Activated B cell treated with CpG ODN at 0.5 μM for 24 hours (primary cell): ENCODE measurements around the gene PHPT1. TPM values are rescaled to one million over a fixed set of nuclear protein-coding genes. Genes with fewer than 3 reads are reported as not detected.

Experiments used
- ATAC-seq: fragments of 200-7000 bp; cut with Tn5 transposase; one replicate; pipeline ENCODE4 v1.10.0; 2021; ENCODE audit warnings: low read depth, mild to moderate bottlenecking, moderate library complexity
- CTCF ChIA-PET: fragments of 350-600 bp; sonication (Branson Sonifier 250); formaldehyde crosslinking; loops from one replicate; lab custom pipeline; 2021; ENCODE audit warnings: antibody characterized with exemption; lab: Charles Lee
- POLR2A ChIA-PET: fragments of 350-600 bp; sonication (Branson Sonifier 250); formaldehyde crosslinking; loops from one replicate; lab custom pipeline; 2021; ENCODE audit warnings: antibody characterized with exemption; lab: Charles Lee
- DNase-seq: peaks from one replicate; pipeline ENCODE4 v3.0.0; 2022
- H3K27ac Mint-ChIP-seq: one replicate; pipeline ENCODE4 v1.8.0; 2020; ENCODE audit warnings: mixed read lengths
- H3K27me3 Mint-ChIP-seq: one replicate; pipeline ENCODE4 v1.8.0; 2021; ENCODE audit warnings: mixed read lengths
- H3K36me3 Mint-ChIP-seq: one replicate; pipeline ENCODE4 v1.8.0; 2021; ENCODE audit warnings: low read depth, mixed read lengths
- H3K4me1 Mint-ChIP-seq: one replicate; pipeline ENCODE4 v1.8.0; 2021; ENCODE audit warnings: mixed read lengths
- H3K4me3 Mint-ChIP-seq: one replicate; pipeline ENCODE4 v1.8.0; 2020; ENCODE audit warnings: mild to moderate bottlenecking, mixed read lengths
- H3K9me3 Mint-ChIP-seq: one replicate; pipeline ENCODE4 v1.8.0; 2020; ENCODE audit warnings: mixed read lengths
- intact Hi-C: fragments of 100-400 bp; cut with micrococcal nuclease; formaldehyde crosslinking; loops from one replicate; pipeline ENCODE4 v1.15.1; 2024
- total RNA-seq: library from RNA; stranded (reverse); gene quantifications from 2 replicates; pipeline ENCODE4 v1.2.3, GENCODE V29; 2022
- TF ChIP-seq, protein P1 (sequence below): fragments of 200-600 bp; IDR thresholded peaks from one replicate; pipeline ENCODE4 v1.8.0; 2022; ENCODE audit warnings: antibody characterized with exemption, mild to moderate bottlenecking

The PHPT1 gene
- total RNA-seq, 1 donor from 2014 or later = 64.6 TPM

DNA sequence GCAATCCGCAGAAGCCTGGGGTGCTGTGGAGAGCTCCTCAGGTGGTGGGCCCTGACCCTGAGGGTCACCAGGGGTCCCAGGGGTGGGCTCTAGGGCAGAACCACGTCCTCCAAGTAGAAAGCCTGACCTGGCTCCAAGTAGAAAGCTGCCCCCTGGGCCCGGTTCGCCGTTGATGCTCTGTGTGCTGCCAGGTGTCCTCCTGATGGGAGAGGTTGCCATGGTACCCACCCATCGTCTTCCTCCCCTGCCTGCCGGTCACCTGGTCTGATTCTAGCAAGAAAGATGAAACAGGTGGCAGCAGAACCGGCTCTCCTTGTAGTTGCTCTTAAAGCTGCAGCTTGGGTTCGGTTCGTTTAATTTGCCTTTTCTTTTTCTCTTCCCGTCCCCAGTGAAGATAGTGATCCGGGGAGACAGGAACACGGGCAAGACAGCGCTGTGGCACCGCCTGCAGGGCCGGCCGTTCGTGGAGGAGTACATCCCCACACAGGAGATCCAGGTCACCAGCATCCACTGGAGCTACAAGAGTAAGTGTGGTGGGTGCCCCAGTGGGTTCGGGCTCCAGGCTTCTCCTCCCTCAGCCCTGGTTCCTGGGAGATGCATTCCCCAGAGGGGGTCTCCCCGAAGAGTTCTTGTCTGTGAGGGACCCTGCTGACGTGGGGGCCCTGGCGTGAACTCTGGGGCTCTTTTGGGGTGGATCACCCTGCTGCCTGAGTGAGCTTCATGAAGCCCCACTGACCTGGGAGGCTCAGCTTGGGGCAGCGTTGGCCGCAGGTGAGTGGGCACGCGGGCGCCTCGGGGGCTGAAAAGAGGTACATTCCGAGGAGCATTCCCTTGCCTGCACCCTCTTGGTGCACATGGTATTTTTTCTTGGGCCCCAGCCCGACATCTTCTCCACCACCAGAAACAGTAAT, 25.8 kb upstream of the PHPT1 start:
- H3K27me3 Mint-ChIP-seq = no peaks in the 10 kb centered on the region
- TF ChIP-seq, protein P1, sequence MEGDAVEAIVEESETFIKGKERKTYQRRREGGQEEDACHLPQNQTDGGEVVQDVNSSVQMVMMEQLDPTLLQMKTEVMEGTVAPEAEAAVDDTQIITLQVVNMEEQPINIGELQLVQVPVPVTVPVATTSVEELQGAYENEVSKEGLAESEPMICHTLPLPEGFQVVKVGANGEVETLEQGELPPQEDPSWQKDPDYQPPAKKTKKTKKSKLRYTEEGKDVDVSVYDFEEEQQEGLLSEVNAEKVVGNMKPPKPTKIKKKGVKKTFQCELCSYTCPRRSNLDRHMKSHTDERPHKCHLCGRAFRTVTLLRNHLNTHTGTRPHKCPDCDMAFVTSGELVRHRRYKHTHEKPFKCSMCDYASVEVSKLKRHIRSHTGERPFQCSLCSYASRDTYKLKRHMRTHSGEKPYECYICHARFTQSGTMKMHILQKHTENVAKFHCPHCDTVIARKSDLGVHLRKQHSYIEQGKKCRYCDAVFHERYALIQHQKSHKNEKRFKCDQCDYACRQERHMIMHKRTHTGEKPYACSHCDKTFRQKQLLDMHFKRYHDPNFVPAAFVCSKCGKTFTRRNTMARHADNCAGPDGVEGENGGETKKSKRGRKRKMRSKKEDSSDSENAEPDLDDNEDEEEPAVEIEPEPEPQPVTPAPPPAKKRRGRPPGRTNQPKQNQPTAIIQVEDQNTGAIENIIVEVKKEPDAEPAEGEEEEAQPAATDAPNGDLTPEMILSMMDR = no peak
- no peak overlapping the region for H3K27ac Mint-ChIP-seq
- H3K9me3 Mint-ChIP-seq = no peaks in the 10 kb centered on the region
- ChIA-PET POLR2A (interaction anchor here (0.9 kb wide), 1 partner anchor 102 kb away, joined by 4 read pairs; no protein-coding TSS in a partner anchor), CTCF (no interaction called here)
- intact Hi-C loops = no loop called here
- peaks cover 36% of the 10 kb centered on the region for H3K36me3 Mint-ChIP-seq
- H3K4me3 Mint-ChIP-seq = no peak overlapping the region
- ATAC-seq = no peak
- H3K4me1 Mint-ChIP-seq = peaks cover 6% of the 10 kb centered on the region
- DNase-seq = no peak

DNA sequence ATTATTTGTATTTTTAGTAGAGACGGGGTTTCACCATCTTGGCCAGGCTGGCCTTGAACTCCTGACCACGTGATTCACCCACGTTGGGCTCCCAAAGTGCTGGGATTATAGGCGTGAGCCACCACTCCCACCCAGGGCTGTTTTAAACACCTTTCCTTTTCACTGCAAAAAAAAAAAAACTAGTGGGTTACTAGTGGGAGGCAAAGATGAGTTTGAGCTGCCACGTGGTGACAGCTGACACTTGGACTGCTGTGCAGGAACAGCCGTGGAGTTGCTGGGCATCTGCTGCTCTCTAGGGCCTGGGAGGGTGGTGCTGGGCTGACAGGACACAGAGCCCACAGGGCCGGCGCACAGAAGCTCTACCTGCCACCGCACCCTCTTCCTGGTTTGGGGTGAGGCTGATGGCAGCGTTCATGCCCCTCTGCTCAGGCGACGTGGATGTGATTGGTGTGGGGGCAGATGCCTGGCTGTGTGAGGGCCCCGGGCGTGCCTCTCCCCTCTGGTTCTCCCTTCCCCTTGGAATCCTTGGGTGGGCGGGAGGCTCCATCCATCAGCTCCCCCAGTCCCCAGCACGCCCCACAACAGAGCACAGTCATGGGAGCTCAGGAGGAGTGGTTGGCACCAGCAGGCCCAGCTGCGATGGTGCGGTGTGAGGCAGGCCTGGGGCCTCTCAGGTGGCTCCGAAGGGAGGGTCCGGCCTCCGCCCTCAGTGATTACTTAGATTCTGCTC, 24.5 kb upstream of the PHPT1 start:
- no peak for ATAC-seq
- POLR2A ChIA-PET = no interaction called here
- intact Hi-C loops = no loop called here
- H3K9me3 Mint-ChIP-seq = no peaks in the 10 kb centered on the region
- CTCF ChIA-PET = no interaction called here
- DNase-seq = no peak
- TF ChIP-seq, protein P1 = no peak
- no peaks in the 10 kb centered on the region for H3K27me3 Mint-ChIP-seq
- H3K27ac Mint-ChIP-seq = no peak overlapping the region
- H3K4me3 Mint-ChIP-seq = no peak overlapping the region
- H3K36me3 Mint-ChIP-seq = peaks cover 46% of the 10 kb centered on the region
- peaks cover 6% of the 10 kb centered on the region for H3K4me1 Mint-ChIP-seq

DNA sequence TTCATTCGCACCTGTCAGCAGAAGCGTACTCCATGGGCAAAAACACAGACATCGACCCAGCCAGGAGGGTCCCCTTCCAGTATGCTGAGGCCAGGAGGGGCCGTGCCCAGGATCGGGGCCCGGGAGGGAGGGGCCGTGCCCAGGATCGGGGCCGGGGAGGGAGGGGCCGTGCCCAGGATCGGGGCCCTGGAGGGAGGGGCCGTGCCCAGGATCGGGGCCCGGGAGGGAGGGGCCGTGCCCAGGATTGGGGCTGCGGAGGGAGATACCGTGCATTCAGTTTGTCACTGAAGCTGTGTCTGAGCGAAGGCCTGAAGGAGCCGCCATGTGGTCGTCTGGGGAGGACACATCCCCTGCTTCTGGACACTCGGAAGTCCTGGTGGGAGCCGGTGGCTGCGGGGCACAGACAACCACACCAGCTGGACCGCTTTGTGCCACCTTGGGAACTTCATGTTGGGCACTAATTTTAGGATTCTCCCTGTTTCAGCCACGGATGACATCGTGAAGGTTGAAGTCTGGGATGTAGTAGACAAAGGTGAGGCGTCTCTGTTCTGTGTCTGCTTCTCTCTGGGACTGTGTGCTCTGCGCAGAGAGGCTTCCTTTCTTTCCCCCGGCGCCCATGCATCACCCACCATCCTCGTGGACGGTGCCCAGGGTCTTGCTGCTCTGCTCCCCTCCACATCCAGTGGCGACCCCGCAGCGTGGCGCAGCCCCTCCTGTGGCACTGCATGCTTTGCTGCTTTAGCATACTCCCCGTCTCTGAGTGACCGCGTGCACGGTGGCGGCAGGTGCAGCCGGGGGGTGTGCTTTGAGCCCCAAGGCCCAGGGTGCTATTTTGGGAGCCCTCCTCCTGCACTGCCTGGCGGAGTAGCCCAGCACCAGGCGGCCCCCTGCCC, 23.7 kb upstream of the PHPT1 start:
- Mint-ChIP-seq H3K4me3 (no peak overlapping the region), H3K27me3 (no peaks in the 10 kb centered on the region), H3K27ac (no peak overlapping the region), H3K9me3 (no peaks in the 10 kb centered on the region), H3K4me1 (peaks cover 6% of the 10 kb centered on the region), H3K36me3 (peaks cover 48% of the 10 kb centered on the region)
- ATAC-seq (no peak), DNase-seq (no peak)
- CTCF ChIA-PET = no interaction called here
- TF ChIP-seq, protein P1 = no peak
- intact Hi-C loops = no loop called here
- POLR2A ChIA-PET = no interaction called here

DNA sequence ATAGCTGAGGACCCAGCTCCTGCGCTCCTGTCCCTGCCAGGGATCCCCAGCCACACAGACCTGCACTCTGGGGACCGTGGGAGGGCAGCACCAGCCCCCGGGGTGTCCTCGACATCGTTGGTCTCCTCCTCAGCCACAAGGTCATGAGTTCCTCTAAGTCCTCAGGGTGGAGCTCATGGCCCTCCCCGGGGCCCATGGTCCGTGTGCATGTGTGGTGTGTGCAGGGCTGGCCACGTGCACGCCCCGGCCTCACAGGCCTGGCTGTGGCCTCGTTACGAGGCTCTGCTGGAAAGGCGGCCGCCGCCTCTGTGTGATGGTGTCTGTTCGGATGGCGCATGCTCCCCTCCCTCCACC, 23.0 kb upstream of the PHPT1 start:
- POLR2A ChIA-PET = no interaction called here
- CTCF ChIA-PET = no interaction called here
- no peak overlapping the region for H3K27ac Mint-ChIP-seq
- intact Hi-C loops = no loop called here
- ATAC-seq (no peak), DNase-seq (no peak)
- no peaks in the 10 kb centered on the region for H3K9me3 Mint-ChIP-seq
- H3K36me3 Mint-ChIP-seq = peaks cover 47% of the 10 kb centered on the region
- no peak overlapping the region for H3K4me3 Mint-ChIP-seq
- TF ChIP-seq, protein P1 = no peak
- H3K4me1 Mint-ChIP-seq = peaks cover under 1% of the 10 kb centered on the region
- H3K27me3 Mint-ChIP-seq = no peaks in the 10 kb centered on the region
